ENCODE results near the gene ROR1. TPM values are rescaled to one million over a fixed set of nuclear protein-coding genes. Genes with fewer than 3 reads are reported as not detected.

Gene ROR1
- total and polyA plus RNA-seq, 2 donors (not counting 1 experiment from before 2014, with no cell fraction given), result 0.46 to 16.0 TPM

DNA sequence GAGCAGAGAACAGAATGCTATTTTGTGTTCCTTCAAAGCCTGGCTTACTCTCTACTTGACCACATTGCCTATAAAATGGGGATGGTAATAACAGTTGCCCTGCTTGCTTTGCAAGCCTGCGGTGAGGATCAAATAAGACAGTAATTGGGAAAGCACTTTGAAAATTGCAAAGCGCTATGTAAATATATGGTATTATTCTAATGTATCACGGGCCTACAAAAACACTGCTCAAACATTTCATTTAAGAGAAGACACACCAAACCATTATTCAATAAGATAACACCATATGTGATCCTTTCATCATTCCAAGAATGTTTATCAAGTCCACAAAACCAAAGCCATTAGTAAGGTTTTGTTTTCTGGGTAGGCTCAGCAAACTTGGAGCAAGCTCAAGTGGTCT lies 208.4 kb downstream of the ROR1 start:
- Histone ChIP-seq H3K9ac (ENCODE audit: low read length) (no peak overlapping the region), H3K4me3 (ENCODE audit: control extremely low read depth in 1 of 5, extremely low read depth in 1 of 5, insufficient read depth in 1 of 5, low read depth in 2 of 5, low read length in 4 of 5) (no peak overlapping the region), H3K4me1 (ENCODE audit: control insufficient read depth in 2 of 2, insufficient read depth in 2 of 2, low read length in 2 of 2) (no peaks in the 10 kb centered on the region), H2AFZ (ENCODE audit: insufficient read depth, low read depth, low read length, poor library complexity, severe bottlenecking) (no peak overlapping the region), H3K9me3 (ENCODE audit: control extremely low read depth in 1 of 3, control insufficient read depth in 2 of 3, insufficient read depth in 1 of 3, low read length in 2 of 3) (no peaks in the 10 kb centered on the region), H3K4me2 (replicated peaks; ENCODE audit: low read depth, low read length, poor library complexity, severe bottlenecking) (no peak overlapping the region), H3K27me3 (replicated peaks in 1 of 4; ENCODE audit: control extremely low read depth in 1 of 4, control insufficient read depth in 3 of 4, insufficient read depth in 4 of 4, low read length in 3 of 4) (no peaks in the 10 kb centered on the region), H3K36me3 (replicated peaks in 1 of 2; ENCODE audit: control extremely low read depth in 1 of 2, control insufficient read depth in 1 of 2, extremely low read depth in 1 of 2, insufficient read depth in 2 of 2, low read length in 1 of 2) (no peaks in the 10 kb centered on the region), H3K27ac (ENCODE audit: low read length in 2 of 2) (no peak overlapping the region), H3K79me2 (ENCODE audit: control insufficient read depth, insufficient read depth, low read length) (no peaks in the 10 kb centered on the region), H4K20me1 (ENCODE audit: control insufficient read depth, insufficient read depth, low read length, poor library complexity, severe bottlenecking) (no peaks in the 10 kb centered on the region)
- intact Hi-C loops (cut with micrococcal nuclease), result no loop called here
- no peaks in the 10 kb centered on the region for H3K9me3 Mint-ChIP-seq (ENCODE audit: insufficient read depth)
- WGBS (ENCODE audit: insufficient coverage), result no CpG with 5 or more reads among the region's 3 CpGs
- ATAC-seq (ENCODE audit: low read depth) (no peak), DNase-seq (no peak)
- POLR2A ChIA-PET, result no interaction called here
- no peak overlapping the region for H3K4me3 Mint-ChIP-seq
- no peak for TF ChIP-seq EZH2 (IDR thresholded peaks at IDR 0.05; ENCODE audit: borderline replicate concordance, insufficient read depth, low read depth, low read length, poor library complexity, severe bottlenecking)
- no peak for TF ChIP-seq CTCF (IDR thresholded peaks at IDR 0.05)
- H3K27ac Mint-ChIP-seq, result no peak overlapping the region
- CTCF ChIA-PET, result no interaction called here
- no peaks in the 10 kb centered on the region for H3K4me1 Mint-ChIP-seq
- H3K27me3 Mint-ChIP-seq, result peaks cover 3% of the 10 kb centered on the region

GRCh38 chr1:63983391-63984256 lies 209.8 kb downstream of the ROR1 start:
- H3K9me3 Mint-ChIP-seq (ENCODE audit: insufficient read depth), result no peaks in the 10 kb centered on the region
- Histone ChIP-seq H3K36me3 (replicated peaks in 1 of 2; ENCODE audit: control extremely low read depth in 1 of 2, control insufficient read depth in 1 of 2, extremely low read depth in 1 of 2, insufficient read depth in 2 of 2, low read length in 1 of 2) (no peaks in the 10 kb centered on the region), H4K20me1 (ENCODE audit: control insufficient read depth, insufficient read depth, low read length, poor library complexity, severe bottlenecking) (no peaks in the 10 kb centered on the region), H2AFZ (ENCODE audit: insufficient read depth, low read depth, low read length, poor library complexity, severe bottlenecking) (no peak overlapping the region), H3K4me1 (ENCODE audit: control insufficient read depth in 2 of 2, insufficient read depth in 2 of 2, low read length in 2 of 2) (no peaks in the 10 kb centered on the region), H3K4me2 (replicated peaks; ENCODE audit: low read depth, low read length, poor library complexity, severe bottlenecking) (no peak overlapping the region), H3K4me3 (ENCODE audit: control extremely low read depth in 1 of 5, extremely low read depth in 1 of 5, insufficient read depth in 1 of 5, low read depth in 2 of 5, low read length in 4 of 5) (no peak overlapping the region), H3K9me3 (ENCODE audit: control extremely low read depth in 1 of 3, control insufficient read depth in 2 of 3, insufficient read depth in 1 of 3, low read length in 2 of 3) (no peaks in the 10 kb centered on the region), H3K79me2 (ENCODE audit: control insufficient read depth, insufficient read depth, low read length) (no peaks in the 10 kb centered on the region), H3K27me3 (replicated peaks in 1 of 4; ENCODE audit: control extremely low read depth in 1 of 4, control insufficient read depth in 3 of 4, insufficient read depth in 4 of 4, low read length in 3 of 4) (no peaks in the 10 kb centered on the region), H3K27ac (ENCODE audit: low read length in 2 of 2) (no peak overlapping the region), H3K9ac (ENCODE audit: low read length) (no peak overlapping the region)
- no peak for DNase-seq
- H3K27me3 Mint-ChIP-seq, result peaks cover 3% of the 10 kb centered on the region
- WGBS (ENCODE audit: insufficient coverage), result 0% methylated on average over 1 of the region's 7 CpGs
- no peak for TF ChIP-seq EZH2 (IDR thresholded peaks at IDR 0.05; ENCODE audit: borderline replicate concordance, insufficient read depth, low read depth, low read length, poor library complexity, severe bottlenecking)
- TF ChIP-seq CTCF (IDR thresholded peaks at IDR 0.05), result no peak
- no peaks in the 10 kb centered on the region for H3K4me1 Mint-ChIP-seq
- intact Hi-C loops (cut with micrococcal nuclease), result no loop called here
- POLR2A ChIA-PET, result no interaction called here
- no peak overlapping the region for H3K27ac Mint-ChIP-seq
- no peak for ATAC-seq (ENCODE audit: low read depth)
- CTCF ChIA-PET, result no interaction called here
- no peak overlapping the region for H3K4me3 Mint-ChIP-seq
